Hepatocyte (in vitro differentiated cells): ENCODE measurements around the gene SPRY4.

Experiments
- CTCF ChIP-seq: fragments of 200-600 bp; sonication (generic); IDR thresholded peaks from 2 replicates; pipeline ENCODE4 v1.5.1; 2016; ENCODE audit warnings: antibody characterized with exemption, mild to moderate bottlenecking; ENCODE audit not compliant: poor library complexity
- EZH2 ChIP-seq: fragments of 200-600 bp; sonication (generic); IDR thresholded peaks from 2 replicates; pipeline ENCODE4 v1.6.1; 2016; ENCODE audit warnings: antibody characterized with exemption, mild to moderate bottlenecking, borderline replicate concordance
- EZH2phosphoT487 ChIP-seq: fragments of 200-600 bp; sonication (generic); IDR thresholded peaks from one replicate; pipeline ENCODE4 v1.6.1; 2018; ENCODE audit warnings: antibody characterized with exemption, mild to moderate bottlenecking, low read depth, moderate library complexity; ENCODE audit not compliant: unreplicated experiment, severe bottlenecking

GRCh38 chr5:142319560-142320429 lies 5.0 kb downstream of the SPRY4 start:
- TF ChIP-seq CTCF (no peak), EZH2 (no peak), EZH2phosphoT487 (no peak)
